ENCODE results near the gene RYR3.

Gene RYR3

DNA sequence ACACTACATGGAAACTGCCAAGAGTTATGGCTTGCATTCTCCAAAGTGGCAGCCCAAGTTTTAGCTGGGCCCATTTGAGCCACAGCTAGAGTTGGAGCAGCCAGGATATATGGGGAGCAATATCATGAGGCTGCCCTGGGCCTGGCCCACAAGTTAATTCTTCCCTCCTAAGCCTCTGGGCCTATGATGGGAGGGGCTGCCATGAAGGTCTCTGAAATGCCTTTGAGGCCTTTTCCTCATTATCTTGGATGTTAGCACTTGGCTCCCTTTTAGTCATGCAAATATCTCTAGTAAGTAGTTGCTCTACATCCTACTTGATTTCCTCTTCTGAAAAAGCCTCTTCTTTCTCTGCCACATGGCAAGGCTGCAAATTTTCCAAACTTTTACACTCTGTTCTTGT lies 400.0 kb downstream of the RYR3 start:
- no peak overlapping the region for H4K8ac ChIP-seq (ENCODE audit: low read length)
- no peak overlapping the region for H3K9ac ChIP-seq (ENCODE audit: low read length)
- no peaks in the 10 kb centered on the region for H3K79me1 ChIP-seq (replicated peaks; ENCODE audit: low read length, poor library complexity, severe bottlenecking)
- H3K4me1 ChIP-seq (ENCODE audit: control insufficient read depth, insufficient read depth, low read depth, low read length) = no peaks in the 10 kb centered on the region
- no peak overlapping the region for H3K4ac ChIP-seq (ENCODE audit: low read depth in 1 of 2, low read length in 2 of 2)
- no peak overlapping the region for H2AK5ac ChIP-seq (ENCODE audit: low read length, severe bottlenecking)
- H2BK120ac ChIP-seq (ENCODE audit: low read depth, low read length) = no peak overlapping the region
- no peak overlapping the region for H3K18ac ChIP-seq (ENCODE audit: low read depth in 1 of 2, low read length in 2 of 2)
- H3K36me3 ChIP-seq (ENCODE audit: control insufficient read depth in 1 of 2, insufficient read depth in 2 of 2, low read depth in 1 of 2, low read length in 2 of 2) = peaks cover 0 to 10% of the 10 kb centered on the region in 2 experiments
- no peak overlapping the region for H2BK15ac ChIP-seq (ENCODE audit: low read depth, poor library complexity, severe bottlenecking)
- peaks cover 32% of the 10 kb centered on the region for H3K9me3 ChIP-seq (ENCODE audit: control insufficient read depth, low read length)
- no peak overlapping the region for H3K27ac ChIP-seq (ENCODE audit: low read length, poor library complexity, severe bottlenecking)
- H3K14ac ChIP-seq (ENCODE audit: low read length in 2 of 2) = no peak overlapping the region
- no peak overlapping the region for H3K23ac ChIP-seq (ENCODE audit: low read length in 2 of 2)
- no peak overlapping the region for H3K4me2 ChIP-seq (ENCODE audit: low read length, poor library complexity, severe bottlenecking)
- no peak overlapping the region for H4K91ac ChIP-seq (ENCODE audit: low read length)
- no peak overlapping the region for H2BK5ac ChIP-seq (ENCODE audit: low read depth, low read length, poor library complexity, severe bottlenecking)
- H2AFZ ChIP-seq (ENCODE audit: low read depth, low read length) = no peak overlapping the region
- H3K4me3 ChIP-seq (ENCODE audit: insufficient read depth in 1 of 2, low read depth in 1 of 2, low read length in 2 of 2) = no peak overlapping the region
- DNase-seq = no peak
- no peaks in the 10 kb centered on the region for H3K27me3 ChIP-seq (ENCODE audit: control insufficient read depth in 1 of 2, insufficient read depth in 1 of 2, low read length in 2 of 2)
- H2BK12ac ChIP-seq (ENCODE audit: low read length in 2 of 2) = no peak overlapping the region

- H3K4me1 ChIP-seq (ENCODE audit: control insufficient read depth, insufficient read depth, low read depth, low read length) = peaks cover 2% of the 10 kb centered on the region
- DNase-seq = no peak
- H3K36me3 ChIP-seq (ENCODE audit: control insufficient read depth in 1 of 2, insufficient read depth in 2 of 2, low read depth in 1 of 2, low read length in 2 of 2) = peaks cover 0 to 3% of the 10 kb centered on the region in 2 experiments
- H2BK12ac ChIP-seq (ENCODE audit: low read length in 2 of 2) = no peak overlapping the region
- H2AK5ac ChIP-seq (ENCODE audit: low read length, severe bottlenecking) = no peak overlapping the region
- no peak overlapping the region for H3K14ac ChIP-seq (ENCODE audit: low read length in 2 of 2)
- H3K9me3 ChIP-seq (ENCODE audit: control insufficient read depth, low read length) = peaks cover 16% of the 10 kb centered on the region
- no peak overlapping the region for H3K4ac ChIP-seq (ENCODE audit: low read depth in 1 of 2, low read length in 2 of 2)
- no peak overlapping the region for H3K9ac ChIP-seq (ENCODE audit: low read length)
- no peak overlapping the region for H3K18ac ChIP-seq (ENCODE audit: low read depth in 1 of 2, low read length in 2 of 2)
- H2AFZ ChIP-seq (ENCODE audit: low read depth, low read length) = no peak overlapping the region
- 84% methylated on average over 5 of the region's 5 CpGs for WGBS
- H3K4me2 ChIP-seq (ENCODE audit: low read length, poor library complexity, severe bottlenecking) = no peak overlapping the region
- H3K4me3 ChIP-seq (ENCODE audit: insufficient read depth in 1 of 2, low read depth in 1 of 2, low read length in 2 of 2) = no peak overlapping the region
- H4K91ac ChIP-seq (ENCODE audit: low read length) = no peak overlapping the region
- no peaks in the 10 kb centered on the region for H3K27me3 ChIP-seq (ENCODE audit: control insufficient read depth in 1 of 2, insufficient read depth in 1 of 2, low read length in 2 of 2)
- no peaks in the 10 kb centered on the region for H3K79me1 ChIP-seq (replicated peaks; ENCODE audit: low read length, poor library complexity, severe bottlenecking)
- no peak overlapping the region for H4K8ac ChIP-seq (ENCODE audit: low read length)
- H3K23ac ChIP-seq (ENCODE audit: low read length in 2 of 2) = no peak overlapping the region
- no peak overlapping the region for H2BK5ac ChIP-seq (ENCODE audit: low read depth, low read length, poor library complexity, severe bottlenecking)
- no peak overlapping the region for H3K27ac ChIP-seq (ENCODE audit: low read length, poor library complexity, severe bottlenecking)
- no peak overlapping the region for H2BK120ac ChIP-seq (ENCODE audit: low read depth, low read length)
- H2BK15ac ChIP-seq (ENCODE audit: low read depth, poor library complexity, severe bottlenecking) = no peak overlapping the region
Measured at GRCh38 chr15:33716025-33716424, 405.3 kb downstream of the RYR3 start.

DNA sequence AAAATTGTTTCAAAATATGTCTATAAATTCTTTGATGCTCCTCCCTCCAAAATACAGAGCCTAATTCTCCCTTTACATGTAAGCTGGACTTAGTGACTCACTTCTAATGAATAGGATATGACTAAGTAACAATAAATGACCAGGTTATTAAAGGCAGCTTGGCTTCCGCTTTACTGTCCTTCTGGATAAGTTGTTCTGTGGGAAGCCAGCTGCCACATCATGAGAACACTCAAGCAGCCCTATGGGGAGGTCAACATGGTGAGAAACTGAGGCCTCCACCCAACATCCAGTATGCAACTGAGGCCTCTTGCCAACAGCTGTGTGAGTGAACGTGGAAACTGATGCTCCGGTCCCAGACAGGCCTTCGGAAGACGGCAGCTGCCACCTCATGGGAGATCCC lies 410.2 kb downstream of the RYR3 start:
- no peaks in the 10 kb centered on the region for H3K9me3 ChIP-seq (ENCODE audit: control insufficient read depth, low read length)
- no peak overlapping the region for H3K18ac ChIP-seq (ENCODE audit: low read depth in 1 of 2, low read length in 2 of 2)
- peak overlapping the region; percentile 56 for H4K91ac ChIP-seq (ENCODE audit: low read length)
- H3K4me1 ChIP-seq (ENCODE audit: control insufficient read depth, insufficient read depth, low read depth, low read length) = peaks cover 6% of the 10 kb centered on the region
- H2AK5ac ChIP-seq (ENCODE audit: low read length, severe bottlenecking) = peak overlapping the region; percentile 93
- H3K14ac ChIP-seq (ENCODE audit: low read length in 2 of 2) = no peak overlapping the region
- H3K23ac ChIP-seq (ENCODE audit: low read length in 2 of 2) = no peak overlapping the region
- no peak overlapping the region for H4K8ac ChIP-seq (ENCODE audit: low read length)
- peaks cover 0 to 7% of the 10 kb centered on the region in 2 experiments for H3K36me3 ChIP-seq (ENCODE audit: control insufficient read depth in 1 of 2, insufficient read depth in 2 of 2, low read depth in 1 of 2, low read length in 2 of 2)
- H2BK15ac ChIP-seq (ENCODE audit: low read depth, poor library complexity, severe bottlenecking) = no peak overlapping the region
- H2BK5ac ChIP-seq (ENCODE audit: low read depth, low read length, poor library complexity, severe bottlenecking) = no peak overlapping the region
- H3K4ac ChIP-seq (ENCODE audit: low read depth in 1 of 2, low read length in 2 of 2) = no peak overlapping the region
- H3K9ac ChIP-seq (ENCODE audit: low read length) = no peak overlapping the region
- H2BK120ac ChIP-seq (ENCODE audit: low read depth, low read length) = no peak overlapping the region
- no peaks in the 10 kb centered on the region for H3K79me1 ChIP-seq (replicated peaks; ENCODE audit: low read length, poor library complexity, severe bottlenecking)
- no peak overlapping the region for H3K4me2 ChIP-seq (ENCODE audit: low read length, poor library complexity, severe bottlenecking)
- WGBS = 71% methylated on average over 5 of the region's 5 CpGs
- H2BK12ac ChIP-seq (ENCODE audit: low read length in 2 of 2) = no peak overlapping the region
- H3K27me3 ChIP-seq (ENCODE audit: control insufficient read depth in 1 of 2, insufficient read depth in 1 of 2, low read length in 2 of 2) = no peaks in the 10 kb centered on the region
- DNase-seq = peak; percentile 69
- no peak overlapping the region for H3K4me3 ChIP-seq (ENCODE audit: insufficient read depth in 1 of 2, low read depth in 1 of 2, low read length in 2 of 2)
- H2AFZ ChIP-seq (ENCODE audit: low read depth, low read length) = no peak overlapping the region
- H3K27ac ChIP-seq (ENCODE audit: low read length, poor library complexity, severe bottlenecking) = peak overlapping the region; percentile 79

DNA sequence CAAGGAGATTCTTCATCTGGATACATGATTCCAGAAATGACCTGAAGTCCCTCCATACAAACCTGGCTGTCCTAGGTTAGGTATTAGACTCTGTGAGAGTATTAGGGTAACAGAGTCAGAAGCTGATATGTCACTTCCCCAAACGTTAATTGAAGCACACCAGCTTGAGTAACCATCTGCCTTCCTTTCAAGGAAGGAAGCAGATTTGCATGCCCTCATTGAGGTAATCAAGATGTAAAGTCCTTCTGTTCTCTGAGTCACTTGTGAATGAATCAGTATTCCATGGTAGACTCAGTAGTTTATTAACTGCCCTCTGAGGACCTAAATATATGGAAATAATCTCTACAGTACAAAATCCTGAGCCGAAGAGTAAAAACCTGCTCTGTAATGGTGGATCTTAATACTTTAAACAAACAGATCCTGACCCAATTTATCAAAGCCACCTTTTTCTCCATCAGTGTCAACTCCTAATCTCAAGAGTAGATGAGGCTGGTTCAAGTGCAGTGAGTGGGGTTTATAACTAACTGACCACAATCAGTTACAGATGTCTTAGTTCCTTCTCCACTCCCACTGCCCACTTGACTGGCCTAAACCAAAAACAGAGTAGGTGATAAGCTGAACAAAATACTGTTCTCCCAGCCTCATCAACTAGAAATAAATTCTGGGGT lies 411.4 kb downstream of the RYR3 start:
- Histone ChIP-seq H3K27me3 (ENCODE audit: control insufficient read depth in 1 of 2, insufficient read depth in 1 of 2, low read length in 2 of 2) (no peaks in the 10 kb centered on the region), H2BK5ac (ENCODE audit: low read depth, low read length, poor library complexity, severe bottlenecking) (peak overlapping the region; percentile 33), H2BK12ac (ENCODE audit: low read length in 2 of 2) (no peak overlapping the region), H3K9ac (ENCODE audit: low read length) (no peak overlapping the region), H3K27ac (ENCODE audit: low read length, poor library complexity, severe bottlenecking) (peak overlapping the region; percentile 79), H2AFZ (ENCODE audit: low read depth, low read length) (no peak overlapping the region), H3K14ac (ENCODE audit: low read length in 2 of 2) (no peak overlapping the region), H3K36me3 (ENCODE audit: control insufficient read depth in 1 of 2, insufficient read depth in 2 of 2, low read depth in 1 of 2, low read length in 2 of 2) (peaks cover 0 to 12% of the 10 kb centered on the region in 2 experiments), H2BK15ac (ENCODE audit: low read depth, poor library complexity, severe bottlenecking) (no peak overlapping the region), H3K9me3 (ENCODE audit: control insufficient read depth, low read length) (no peaks in the 10 kb centered on the region), H4K91ac (ENCODE audit: low read length) (no peak overlapping the region), H3K23ac (ENCODE audit: low read length in 2 of 2) (no peak overlapping the region), H3K18ac (ENCODE audit: low read depth in 1 of 2, low read length in 2 of 2) (no peak overlapping the region), H3K4me2 (ENCODE audit: low read length, poor library complexity, severe bottlenecking) (no peak overlapping the region), H3K4me3 (ENCODE audit: insufficient read depth in 1 of 2, low read depth in 1 of 2, low read length in 2 of 2) (no peak overlapping the region), H3K4ac (ENCODE audit: low read depth in 1 of 2, low read length in 2 of 2) (no peak overlapping the region), H4K8ac (ENCODE audit: low read length) (no peak overlapping the region), H3K4me1 (ENCODE audit: control insufficient read depth, insufficient read depth, low read depth, low read length) (peaks cover 6% of the 10 kb centered on the region), H2AK5ac (ENCODE audit: low read length, severe bottlenecking) (peak overlapping the region; percentile 76), H2BK120ac (ENCODE audit: low read depth, low read length) (no peak overlapping the region), H3K79me1 (replicated peaks; ENCODE audit: low read length, poor library complexity, severe bottlenecking) (no peaks in the 10 kb centered on the region)
- 0% methylated on average over 1 of the region's 2 CpGs for WGBS
- peak; percentile 70 for DNase-seq

Data from mesenchymal stem cell (in vitro differentiated cells and primary cell).